B cell (primary cell): ENCODE results near the gene LCOR. TPM values are rescaled to one million over a fixed set of nuclear protein-coding genes. Genes with fewer than 3 reads are reported as not detected.

ENCODE experiments used
- ATAC-seq: fragments of 200-7000 bp; cut with Tn5 transposase; one replicate; pipeline ENCODE4 v1.10.0; 2021; ENCODE audit warnings: low read depth, mild to moderate bottlenecking, moderate number of reproducible peaks, moderate library complexity
- CTCF ChIA-PET: fragments of 350-600 bp; sonication (Branson Sonifier 250); formaldehyde crosslinking; loops from one replicate; lab custom pipeline; 2021; ENCODE audit warnings: antibody characterized with exemption, inconsistent platforms; lab: Charles Lee
- POLR2A ChIA-PET: fragments of 350-600 bp; sonication (Branson Sonifier 250); formaldehyde crosslinking; loops from one replicate; lab custom pipeline; 2021; ENCODE audit warnings: antibody characterized with exemption; lab: Charles Lee
- DNase-seq: peaks from one replicate; pipeline ENCODE4 v3.0.0; 2013
- H2AFZ ChIP-seq: 2 replicates; pipeline ENCODE4 v1.6.1; 2012; ENCODE audit warnings: mild to moderate bottlenecking, low read depth, low read length; ENCODE audit not compliant: insufficient read depth, poor library complexity, severe bottlenecking
- H3K27ac ChIP-seq, 2 donors: 1 replicate in 1 of 2; 2 replicates in 1 of 2; pipeline ENCODE4 v1.5.1; 2012 to 2013; ENCODE audit warnings: low read length in 2 of 2, mild to moderate bottlenecking in 2 of 2, moderate library complexity in 1 of 2
- H3K27me3 ChIP-seq, 4 experiments: fragments of 200-600 bp in 1 of 4; sonication (generic) in 1 of 4; replicated peaks in 1 of 4; 1 replicate in 2 of 4; 2 replicates in 2 of 4; pipeline versions ENCODE4 v1.6.1 to v1.7.0; 2013 to 2016; ENCODE audit warnings: low read length in 3 of 4, mild to moderate bottlenecking in 2 of 4, mixed read lengths in 1 of 4, moderate library complexity in 1 of 4; ENCODE audit not compliant: insufficient read depth in 4 of 4, control insufficient read depth in 3 of 4; ENCODE audit errors: control extremely low read depth in 1 of 4
- H3K36me3 ChIP-seq, 2 experiments: replicated peaks in 1 of 2; 1 replicate in 1 of 2; 2 replicates in 1 of 2; pipeline versions ENCODE4 v1.6.1 to v1.7.1; 2013; ENCODE audit warnings: low read length in 1 of 2; ENCODE audit not compliant: insufficient read depth in 2 of 2, control insufficient read depth in 1 of 2; ENCODE audit errors: control extremely low read depth in 1 of 2, extremely low read depth in 1 of 2
- H3K4me1 ChIP-seq, 2 donors: fragments of 200-600 bp in 1 of 2; sonication (generic) in 1 of 2; 1 replicate in 1 of 2; 2 replicates in 1 of 2; pipeline versions ENCODE4 v1.5.1 to v1.6.1; 2013 to 2017; ENCODE audit warnings: low read length in 2 of 2; ENCODE audit not compliant: control insufficient read depth in 2 of 2, insufficient read depth in 2 of 2
- H3K4me2 ChIP-seq: replicated peaks from 2 replicates; pipeline ENCODE3; 2012; ENCODE audit warnings: mild to moderate bottlenecking, low read depth, low read length; ENCODE audit not compliant: poor library complexity, severe bottlenecking
- H3K4me3 ChIP-seq, 5 experiments: fragments of 200-600 bp in 1 of 5; sonication (generic) in 1 of 5; 1 replicate in 3 of 5; 2 replicates in 2 of 5; pipeline versions ENCODE4 v1.5.1 to v1.7.0; 2011 to 2016; ENCODE audit warnings: low read length in 4 of 5, mild to moderate bottlenecking in 4 of 5, low read depth in 2 of 5, control low read depth in 1 of 5, moderate library complexity in 1 of 5; ENCODE audit not compliant: insufficient read depth in 1 of 5; ENCODE audit errors: control extremely low read depth in 1 of 5, extremely low read depth in 1 of 5
- H3K79me2 ChIP-seq: fragments of 200-600 bp; sonication (generic); one replicate; pipeline ENCODE4 v1.6.0; 2016; ENCODE audit warnings: low read length; ENCODE audit not compliant: control insufficient read depth, insufficient read depth
- H3K9ac ChIP-seq: fragments of 200-600 bp; sonication (generic); 2 replicates; pipeline ENCODE4 v1.6.1; 2017; ENCODE audit warnings: mild to moderate bottlenecking, low read length, moderate library complexity
- H3K9me3 ChIP-seq, 3 donors: one replicate each; pipeline versions ENCODE4 v1.6.1 to v1.7.1; 2013; ENCODE audit warnings: low read length in 2 of 3; ENCODE audit not compliant: control insufficient read depth in 2 of 3, insufficient read depth in 1 of 3; ENCODE audit errors: control extremely low read depth in 1 of 3
- H4K20me1 ChIP-seq: 2 replicates; pipeline ENCODE4 v1.6.0; 2012; ENCODE audit warnings: mild to moderate bottlenecking, low read length; ENCODE audit not compliant: insufficient read depth, control insufficient read depth, poor library complexity, severe bottlenecking
- H3K27ac Mint-ChIP-seq: one replicate; pipeline ENCODE4 v1.8.0; 2021; ENCODE audit warnings: mixed read lengths
- H3K27me3 Mint-ChIP-seq: one replicate; pipeline ENCODE4 v1.8.0; 2021; ENCODE audit warnings: mixed read lengths
- H3K4me1 Mint-ChIP-seq: one replicate; pipeline ENCODE4 v1.8.0; 2021; ENCODE audit warnings: mixed read lengths
- H3K4me3 Mint-ChIP-seq: one replicate; pipeline ENCODE4 v1.8.0; 2021; ENCODE audit warnings: mixed read lengths
- H3K9me3 Mint-ChIP-seq: one replicate; pipeline ENCODE4 v1.8.0; 2022; ENCODE audit warnings: mixed read lengths; ENCODE audit not compliant: insufficient read depth
- EZH2 ChIP-seq: IDR thresholded peaks from 2 replicates; pipeline ENCODE4 v1.6.1; 2012; ENCODE audit warnings: borderline replicate concordance, low read depth, mild to moderate bottlenecking, moderate library complexity, low read length; ENCODE audit not compliant: insufficient read depth, poor library complexity, severe bottlenecking
- WGBS: methylation state at CpG from one replicate; pipeline ENCODE4 v1.1.5; 2013; ENCODE audit warnings: missing lambda C conversion rate; ENCODE audit not compliant: insufficient coverage; 5-methylcytosine and 5-hydroxymethylcytosine counted together
- intact Hi-C: fragments of 100-400 bp; cut with micrococcal nuclease; formaldehyde crosslinking; loops from one replicate; pipeline ENCODE4 v1.10.0; 2022
- polyA plus RNA-seq: library from polyadenylated mRNA; depleted of rRNA; stranded (reverse); fragments of >200 nt; gene quantifications from 2 replicates; pipeline ENCODE4 v1.2.3, GENCODE V29; 2012
- total RNA-seq, 2 donors: library from RNA; stranded (reverse); fragments of 120-200 nt in 1 of 2; gene quantifications; 1 replicate in 1 of 2; 2 replicates in 1 of 2; pipeline versions ENCODE4 v1.2.3 to v1.2.4, GENCODE V29; 2013 to 2022
- TF ChIP-seq, protein P1 (sequence below): fragments of 200-600 bp; IDR thresholded peaks from one replicate; pipeline ENCODE4 v1.8.0; 2022; ENCODE audit warnings: antibody characterized with exemption, mild to moderate bottlenecking

Gene LCOR
- total and polyA plus RNA-seq, 2 donors (not counting 1 experiment from before 2014, with no cell fraction given): 5.1 to 70.0 TPM

DNA sequence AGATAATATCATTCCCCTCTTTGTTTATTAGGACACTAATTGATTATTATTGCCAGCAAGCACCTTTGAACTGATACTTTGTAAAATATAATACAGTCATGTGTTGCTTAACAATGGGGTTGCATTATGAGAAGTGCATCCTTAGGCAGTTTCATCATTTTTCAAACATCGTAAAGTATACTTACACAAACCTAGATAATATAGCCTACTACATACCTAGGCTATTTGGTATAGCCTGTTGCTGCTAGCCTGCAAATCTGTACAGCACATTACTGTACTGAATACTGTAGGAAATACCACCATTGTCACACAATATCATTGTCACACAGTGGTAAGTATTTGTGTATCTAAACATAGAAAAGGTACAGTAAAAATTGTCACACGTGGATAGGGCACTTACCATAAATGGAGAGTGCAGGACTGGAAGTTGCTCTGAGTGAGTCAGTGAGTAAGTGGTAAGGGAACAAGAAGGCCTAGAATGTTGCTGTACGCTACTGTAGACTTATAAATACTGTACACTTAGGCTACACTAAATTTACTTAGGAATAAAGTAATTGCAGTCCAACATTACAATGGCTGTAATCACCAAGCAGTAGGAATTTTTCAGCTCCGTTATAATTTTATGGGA lies 70.7 kb downstream of the LCOR start:
- 100% methylated on average over 1 of the region's 4 CpGs for WGBS
- POLR2A ChIA-PET: no interaction called here
- TF ChIP-seq, protein P1, sequence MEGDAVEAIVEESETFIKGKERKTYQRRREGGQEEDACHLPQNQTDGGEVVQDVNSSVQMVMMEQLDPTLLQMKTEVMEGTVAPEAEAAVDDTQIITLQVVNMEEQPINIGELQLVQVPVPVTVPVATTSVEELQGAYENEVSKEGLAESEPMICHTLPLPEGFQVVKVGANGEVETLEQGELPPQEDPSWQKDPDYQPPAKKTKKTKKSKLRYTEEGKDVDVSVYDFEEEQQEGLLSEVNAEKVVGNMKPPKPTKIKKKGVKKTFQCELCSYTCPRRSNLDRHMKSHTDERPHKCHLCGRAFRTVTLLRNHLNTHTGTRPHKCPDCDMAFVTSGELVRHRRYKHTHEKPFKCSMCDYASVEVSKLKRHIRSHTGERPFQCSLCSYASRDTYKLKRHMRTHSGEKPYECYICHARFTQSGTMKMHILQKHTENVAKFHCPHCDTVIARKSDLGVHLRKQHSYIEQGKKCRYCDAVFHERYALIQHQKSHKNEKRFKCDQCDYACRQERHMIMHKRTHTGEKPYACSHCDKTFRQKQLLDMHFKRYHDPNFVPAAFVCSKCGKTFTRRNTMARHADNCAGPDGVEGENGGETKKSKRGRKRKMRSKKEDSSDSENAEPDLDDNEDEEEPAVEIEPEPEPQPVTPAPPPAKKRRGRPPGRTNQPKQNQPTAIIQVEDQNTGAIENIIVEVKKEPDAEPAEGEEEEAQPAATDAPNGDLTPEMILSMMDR: no peak
- TF ChIP-seq EZH2: no peak
- no peak overlapping the region for H3K4me3 ChIP-seq
- H3K27me3 ChIP-seq: no peaks in the 10 kb centered on the region
- DNase-seq: no peak
- H3K36me3 ChIP-seq: peaks cover 0 to 1% of the 10 kb centered on the region in 2 experiments
- H3K79me2 ChIP-seq: peaks cover 84% of the 10 kb centered on the region
- H3K9me3 ChIP-seq: peaks cover 0 to 7% (median 0%) of the 10 kb centered on the region in 3 donors
- CTCF ChIA-PET: no interaction called here
- no peak overlapping the region for H3K27ac ChIP-seq
- Mint-ChIP-seq H3K9me3 (no peaks in the 10 kb centered on the region), H3K27me3 (no peaks in the 10 kb centered on the region), H3K4me3 (no peak overlapping the region), H3K27ac (no peak overlapping the region), H3K4me1 (peaks cover 48% of the 10 kb centered on the region)
- H3K9ac ChIP-seq: no peak overlapping the region
- no peak overlapping the region for H2AFZ ChIP-seq
- no peak overlapping the region for H3K4me2 ChIP-seq
- intact Hi-C loops: no loop called here
- H4K20me1 ChIP-seq: peaks cover 50% of the 10 kb centered on the region
- no peak for ATAC-seq
- H3K4me1 ChIP-seq: peaks cover 3 to 5% of the 10 kb centered on the region in 2 donors

DNA sequence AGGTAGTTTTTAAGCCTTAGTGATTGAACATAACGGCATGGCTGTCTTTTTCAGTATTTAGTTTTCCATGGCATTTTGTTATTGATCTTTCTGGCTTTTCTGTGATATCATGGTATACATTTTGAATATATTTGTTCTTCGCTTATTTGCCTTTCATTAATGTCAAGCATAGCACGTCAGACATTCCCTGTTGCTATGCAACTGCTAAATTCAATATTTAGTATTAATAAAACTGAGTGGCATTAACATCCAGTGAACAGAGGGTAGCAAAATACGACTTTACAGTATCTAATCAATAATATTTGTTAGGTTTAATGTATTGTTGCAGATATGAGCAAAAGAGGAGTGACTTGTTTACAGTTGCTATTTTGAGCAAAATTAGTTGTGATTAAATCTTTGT lies 72.5 kb downstream of the LCOR start:
- ATAC-seq (no peak), DNase-seq (no peak)
- no peak overlapping the region for H3K4me3 Mint-ChIP-seq
- no CpG with 5 or more reads among the region's 4 CpGs for WGBS
- H3K9me3 Mint-ChIP-seq: no peaks in the 10 kb centered on the region
- Histone ChIP-seq H2AFZ (no peak overlapping the region), H3K27me3 (no peaks in the 10 kb centered on the region), H4K20me1 (peaks cover 42% of the 10 kb centered on the region), H3K4me2 (no peak overlapping the region), H3K4me3 (no peak overlapping the region), H3K9ac (no peak overlapping the region), H3K9me3 (peaks cover 0 to 7% (median 0%) of the 10 kb centered on the region in 3 donors), H3K36me3 (peaks cover 3 to 7% of the 10 kb centered on the region in 2 experiments), H3K79me2 (peaks cover 78% of the 10 kb centered on the region), H3K27ac (no peak overlapping the region), H3K4me1 (peaks cover 0 to 3% of the 10 kb centered on the region in 2 donors)
- CTCF ChIA-PET: interaction anchor here (0.6 kb wide), 1 partner anchor 121 kb away, joined by 3 read pairs; no protein-coding TSS in a partner anchor
- peaks cover 38% of the 10 kb centered on the region for H3K4me1 Mint-ChIP-seq
- H3K27ac Mint-ChIP-seq: no peak overlapping the region
- intact Hi-C loops: no loop called here
- H3K27me3 Mint-ChIP-seq: no peaks in the 10 kb centered on the region
- POLR2A ChIA-PET: no interaction called here
- TF ChIP-seq, protein P1: no peak
- TF ChIP-seq EZH2: no peak
